Renal cortical epithelial cell (primary cell): ENCODE data around the gene STYXL2. TPM values are rescaled to one million over a fixed set of nuclear protein-coding genes. Genes with fewer than 3 reads are reported as not detected.
A peak's percentile ranks its signal among the peaks of the same experiment; 100 is the strongest.

Experiments used
- DNase-seq: peaks from one replicate; pipeline ENCODE4 v3.0.0-alpha.2; 2011; ENCODE audit warnings: low read depth
- total RNA-seq: library from RNA; depleted of rRNA; stranded (reverse); fragments of >200 nt; gene quantifications from 2 replicates; pipeline ENCODE4 v1.2.3, GENCODE V29; 2014

STYXL2 gene
- total RNA-seq, 1 donor from 2014 or later, result 0.05 TPM

- DNase-seq, result no peak
These were observed 16.0 kb upstream of the STYXL2 start for GRCh38 chr1:167077868-167078210.

- DNase-seq, result no peak
These were observed 12.2 kb upstream of the STYXL2 start for GRCh38 chr1:167081594-167082156.

- DNase-seq, result peak; percentile 82
These were observed 11.3 kb upstream of the STYXL2 start for GRCh38 chr1:167082511-167083027.

GRCh38 chr1:167083066-167083665, 10.7 kb upstream of the STYXL2 start:
- DNase-seq, result no peak

- DNase-seq, result no peak
These were observed 10.0 kb upstream of the STYXL2 start for GRCh38 chr1:167083871-167084270.

- DNase-seq, result no peak
These were observed 9.1 kb upstream of the STYXL2 start for GRCh38 chr1:167084757-167085156.

GRCh38 chr1:167086033-167086432, 7.8 kb upstream of the STYXL2 start:
- no peak for DNase-seq

- no peak for DNase-seq
These were observed 7.1 kb upstream of the STYXL2 start for GRCh38 chr1:167086768-167087167.

GRCh38 chr1:167088746-167089417, 5.0 kb upstream of the STYXL2 start:
- DNase-seq, result no peak

- no peak for DNase-seq
These were observed 3.9 kb upstream of the STYXL2 start for GRCh38 chr1:167089939-167090313.

GRCh38 chr1:167090314-167090942, 3.4 kb upstream of the STYXL2 start, which contains the start of gene GPA33:
Gene GPA33, minus strand, starts transcription at chr1:167090377. Its CDS starts 90 bp downstream, at chr1:167090287.
- DNase-seq, result no peak

GRCh38 chr1:167092653-167093052, 1.2 kb upstream of the STYXL2 start:
- peak; percentile 20 for DNase-seq

- no peak for DNase-seq
These were observed 815 bp downstream of the STYXL2 start for GRCh38 chr1:167094690-167095089.

GRCh38 chr1:167095368-167095767, 1.5 kb downstream of the STYXL2 start:
- DNase-seq, result peak; percentile 26

- no peak for DNase-seq
These were observed 6.0 kb downstream of the STYXL2 start for GRCh38 chr1:167099851-167100250.

- no peak for DNase-seq
These were observed 6.9 kb downstream of the STYXL2 start for GRCh38 chr1:167100730-167101129.

- DNase-seq, result no peak
These were observed 7.9 kb downstream of the STYXL2 start for GRCh38 chr1:167101754-167102153.

GRCh38 chr1:167102906-167103573, 9.2 kb downstream of the STYXL2 start:
- DNase-seq, result no peak

- DNase-seq, result no peak
These were observed 10.4 kb downstream of the STYXL2 start for GRCh38 chr1:167104256-167104633.

- peak; percentile 38 for DNase-seq
These were observed 11.6 kb downstream of the STYXL2 start for GRCh38 chr1:167105271-167106118.

- no peak for DNase-seq
These were observed 12.2 kb downstream of the STYXL2 start for GRCh38 chr1:167106119-167106461.
